Ovary (tissue), 9 donors: ENCODE results near the gene MBD5. TPM values are rescaled to one million over a fixed set of nuclear protein-coding genes. Genes with fewer than 3 reads are reported as not detected.
"Not testable (repeated sequence)": the region's sequence is repeated elsewhere in the genome, so short reads cannot be mapped to it uniquely, and the experiment has no call there.

ENCODE experiments used
- DNase-seq, 5 donors: peaks; one replicate each; pipeline ENCODE4 v3.0.0-alpha.2; 2019 to 2020
- H3K27ac ChIP-seq, 2 donors: fragments of 200-600 bp; one replicate each; pipeline versions ENCODE4 v1.5.1 to v1.8.0; 2019 to 2022
- H3K27me3 ChIP-seq: fragments of 200-600 bp; one replicate; pipeline ENCODE4 v1.8.0; 2022
- H3K36me3 ChIP-seq: fragments of 200-600 bp; sonication (generic); one replicate; pipeline ENCODE4 v1.5.1; 2019
- H3K4me1 ChIP-seq: one replicate; pipeline ENCODE4 v1.8.1; 2013; ENCODE audit warnings: mild to moderate bottlenecking, moderate library complexity; ENCODE audit not compliant: insufficient read depth
- H3K4me3 ChIP-seq: fragments of 200-600 bp; sonication (generic); one replicate; pipeline ENCODE4 v1.5.1; 2017
- H3K9me3 ChIP-seq, 2 donors: fragments of 200-600 bp in 1 of 2; sonication (generic) in 1 of 2; one replicate each; pipeline versions ENCODE4 v1.5.1 to v1.8.1; 2013 to 2019; ENCODE audit warnings: mild to moderate bottlenecking in 1 of 2, moderate library complexity in 1 of 2
- EP300 ChIP-seq: sonication (generic); formaldehyde crosslinking; IDR thresholded peaks from one replicate; pipeline ENCODE4 v1.6.1; 2017; ENCODE audit warnings: antibody characterized with exemption
- POLR2A ChIP-seq: fragments of 450-650 bp; IDR thresholded peaks from one replicate; pipeline ENCODE4 v1.6.1; 2017; ENCODE audit warnings: antibody characterized with exemption, mild to moderate bottlenecking, moderate library complexity
- WGBS, 3 donors: extraction: QIAGEN DNeasy Blood & Tissue Kit in 1 of 3; methylation state at CpG; one replicate each; pipeline versions ENCODE4 v1.1.5 to v1.1.7; 2013 to 2017; 5-methylcytosine and 5-hydroxymethylcytosine counted together
- intact Hi-C, 4 donors: fragments of 100-400 bp; cut with DNase I; formaldehyde crosslinking; loops; one replicate each; pipeline versions ENCODE4 v1.11.0 to v1.15.1; 2022 to 2023
- polyA plus RNA-seq, 2 donors: library from polyadenylated mRNA; stranded (reverse); fragments of 200-250 nt in 1 of 2; fragments of 350-450 nt in 1 of 2; fragmentation: Illumina TruSeq in 1 of 2; extraction: RNeasy Lipid Tissue Mini Kit (QIAGEN cat#74804) in 1 of 2; gene quantifications; one replicate each; pipeline ENCODE4 v1.2.3, GENCODE V29; 2013 to 2014
- total RNA-seq, 7 donors: library from RNA; depleted of rRNA in 2 of 7; stranded (reverse); fragments of >200 nt in 2 of 7; fragmentation: NEBNext Ultra II Directional in 3 of 7; extraction: Animal tissue kit (Norgen Biotek cat#: 25700) in 3 of 7; gene quantifications; one replicate each; pipeline versions ENCODE4 v1.1.0 to v1.2.4, GENCODE V29; 2016 to 2023
- TF ChIP-seq, protein P1 (sequence below), 3 donors: fragments of 450-650 bp in 2 of 3; fragments of 200-600 bp in 1 of 3; IDR thresholded peaks; one replicate each; pipeline versions ENCODE4 v1.5.1 to v1.8.0; 2016 to 2022; ENCODE audit warnings: antibody characterized with exemption in 3 of 3, mild to moderate bottlenecking in 1 of 3
- donor health status: DM: no; HTN: no; CAD: no; lungs with moderate emphysema.
- donor health status: DM: no; HTN: no; CAD: no.
- donor health status: Bipolar disorder and iron deficiency.
- donor health status: DM: yes; HTN: yes; CAD: no.
- donor health status: DM: no; HTN: no; CAD: no.
- donor health status: DM: yes; HTN: yes; CAD: no.

Gene MBD5
- total and polyA plus RNA-seq, 9 donors, result 8.5 to 66.3 (median 45.8) TPM

GRCh38 chr2:148542614-148543013 lies 521.7 kb downstream of the MBD5 start:
- no peaks in the 10 kb centered on the region for H3K36me3 ChIP-seq
- H3K4me1 ChIP-seq, result no peaks in the 10 kb centered on the region
- intact Hi-C loops, result no loop called here
- no peak for DNase-seq
- H3K27ac ChIP-seq, result no peak overlapping the region
- H3K27me3 ChIP-seq, result no peaks in the 10 kb centered on the region
- 83 to 89% (median 84%) methylated on average over 6 of the region's 6 CpGs for WGBS, 3 donors
- H3K9me3 ChIP-seq, result no peaks in the 10 kb centered on the region
- TF ChIP-seq POLR2A (no peak), EP300 (no peak)
- TF ChIP-seq, protein P1, sequence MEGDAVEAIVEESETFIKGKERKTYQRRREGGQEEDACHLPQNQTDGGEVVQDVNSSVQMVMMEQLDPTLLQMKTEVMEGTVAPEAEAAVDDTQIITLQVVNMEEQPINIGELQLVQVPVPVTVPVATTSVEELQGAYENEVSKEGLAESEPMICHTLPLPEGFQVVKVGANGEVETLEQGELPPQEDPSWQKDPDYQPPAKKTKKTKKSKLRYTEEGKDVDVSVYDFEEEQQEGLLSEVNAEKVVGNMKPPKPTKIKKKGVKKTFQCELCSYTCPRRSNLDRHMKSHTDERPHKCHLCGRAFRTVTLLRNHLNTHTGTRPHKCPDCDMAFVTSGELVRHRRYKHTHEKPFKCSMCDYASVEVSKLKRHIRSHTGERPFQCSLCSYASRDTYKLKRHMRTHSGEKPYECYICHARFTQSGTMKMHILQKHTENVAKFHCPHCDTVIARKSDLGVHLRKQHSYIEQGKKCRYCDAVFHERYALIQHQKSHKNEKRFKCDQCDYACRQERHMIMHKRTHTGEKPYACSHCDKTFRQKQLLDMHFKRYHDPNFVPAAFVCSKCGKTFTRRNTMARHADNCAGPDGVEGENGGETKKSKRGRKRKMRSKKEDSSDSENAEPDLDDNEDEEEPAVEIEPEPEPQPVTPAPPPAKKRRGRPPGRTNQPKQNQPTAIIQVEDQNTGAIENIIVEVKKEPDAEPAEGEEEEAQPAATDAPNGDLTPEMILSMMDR (IDR thresholded peaks at IDR 0.05), result no peak
- no peak overlapping the region for H3K4me3 ChIP-seq

GRCh38 chr2:148543088-148543540 lies 522.2 kb downstream of the MBD5 start:
- H3K4me1 ChIP-seq, H3K27me3 ChIP-seq, H3K27ac ChIP-seq, H3K36me3 ChIP-seq, DNase-seq, H3K4me3 ChIP-seq, intact Hi-C loops, H3K9me3 ChIP-seq: not testable (repeated sequence)
- 62 to 76% (median 68%) methylated on average over 5 of the region's 5 CpGs for WGBS, 3 donors

DNA sequence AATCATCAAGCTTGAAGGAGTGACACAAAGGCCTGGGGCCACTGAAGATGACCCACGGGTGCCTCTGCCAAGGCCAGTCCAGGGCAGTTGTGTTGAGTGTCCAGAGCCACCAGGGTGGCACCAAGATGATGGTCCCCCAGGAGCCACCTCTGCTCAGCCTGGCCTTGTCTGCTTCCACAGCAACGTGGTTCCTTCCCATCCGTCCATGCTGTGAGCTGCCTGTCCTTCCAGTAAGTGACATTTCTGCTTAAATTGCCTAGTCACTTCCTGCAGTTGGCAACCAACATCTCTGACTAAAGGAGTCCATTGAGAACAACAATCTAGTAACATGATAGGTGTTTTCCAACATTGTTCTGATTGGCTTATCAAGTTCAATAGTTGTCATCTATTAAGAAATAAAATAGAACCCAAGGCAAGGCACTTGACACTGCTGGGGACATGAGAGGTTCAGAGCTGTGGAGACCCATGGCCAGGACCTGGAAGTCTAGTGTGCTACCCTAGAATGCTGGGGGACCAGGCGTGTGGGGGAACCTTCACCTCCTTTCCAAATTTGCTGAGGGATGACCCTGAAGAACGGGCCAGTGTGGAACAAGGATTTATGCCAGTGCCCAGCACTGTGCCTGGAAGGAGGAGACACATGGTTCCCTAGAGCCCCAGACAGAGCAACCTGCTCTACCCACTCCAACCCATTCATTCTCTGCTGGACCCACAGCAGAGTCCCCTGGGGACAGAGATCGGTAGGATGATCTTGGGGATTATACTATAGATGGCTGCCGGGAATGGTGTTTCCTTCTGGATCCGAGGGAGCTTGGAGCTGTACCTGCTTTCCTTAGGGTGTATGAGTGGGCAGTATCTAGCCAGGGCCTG lies 524.7 kb downstream of the MBD5 start:
- no peaks in the 10 kb centered on the region for H3K4me1 ChIP-seq
- no peaks in the 10 kb centered on the region for H3K9me3 ChIP-seq
- no peak for DNase-seq
- 90 to 98% (median 93%) methylated on average over 7 to 8 of the region's 8 CpGs for WGBS, 3 donors
- H3K27ac ChIP-seq, result no peak overlapping the region
- no peak overlapping the region for H3K4me3 ChIP-seq
- no peaks in the 10 kb centered on the region for H3K36me3 ChIP-seq
- H3K27me3 ChIP-seq, result no peaks in the 10 kb centered on the region
- TF ChIP-seq, protein P1 (IDR thresholded peaks at IDR 0.05), result no peak
- no peak for TF ChIP-seq POLR2A
- no peak for TF ChIP-seq EP300
- intact Hi-C loops, result no loop called here

- Histone ChIP-seq H3K27ac (no peak overlapping the region), H3K27me3 (no peaks in the 10 kb centered on the region), H3K4me1 (no peaks in the 10 kb centered on the region), H3K9me3 (no peaks in the 10 kb centered on the region), H3K4me3 (no peak overlapping the region), H3K36me3 (no peaks in the 10 kb centered on the region)
- 85 to 91% (median 90%) methylated on average over 1 of the region's 1 CpG for WGBS, 3 donors
- TF ChIP-seq EP300 (no peak), POLR2A (no peak)
- TF ChIP-seq, protein P1 (IDR thresholded peaks at IDR 0.05), result no peak
- intact Hi-C loops, result no loop called here
- no peak for DNase-seq
Measured at GRCh38 chr2:148546270-148546669, 525.4 kb downstream of the MBD5 start.

DNA sequence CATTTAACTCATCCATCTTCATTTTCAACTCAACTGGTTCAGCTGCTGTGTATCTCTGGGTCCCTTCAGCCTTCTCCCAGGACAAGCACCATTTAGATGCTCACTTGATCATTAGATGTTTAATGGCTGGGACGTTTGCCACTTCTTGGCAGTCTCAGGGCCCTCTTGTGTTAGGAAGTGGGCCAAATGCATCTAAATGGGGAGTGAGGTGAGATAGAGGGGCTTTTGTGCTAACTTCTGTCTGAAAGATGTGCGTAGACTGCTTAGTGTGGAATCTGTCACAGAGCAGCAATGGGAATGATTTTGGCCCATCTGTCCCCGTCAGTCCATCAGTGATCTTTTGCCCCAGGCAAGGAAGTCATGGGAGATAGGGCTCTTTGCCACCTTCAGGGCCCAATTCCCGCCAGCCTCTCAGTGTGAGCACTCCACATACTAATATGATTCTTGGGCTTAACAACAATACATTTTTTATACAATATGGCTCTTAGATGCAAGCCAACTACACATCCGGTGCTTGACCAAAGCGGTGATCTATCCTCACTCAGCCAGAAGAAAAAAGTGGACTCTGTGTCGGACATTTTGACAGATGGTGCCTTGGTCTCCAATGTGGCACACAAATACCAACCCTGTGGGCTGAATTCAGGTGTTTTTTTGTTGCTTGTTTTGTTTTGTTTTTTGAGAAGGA lies 528.0 kb downstream of the MBD5 start:
- H3K27ac ChIP-seq, result no peak overlapping the region
- H3K4me3 ChIP-seq, result no peak overlapping the region
- no peaks in the 10 kb centered on the region for H3K4me1 ChIP-seq
- no peak for DNase-seq
- 88 to 89% (median 88%) methylated on average over 7 of the region's 7 CpGs for WGBS, 3 donors
- H3K36me3 ChIP-seq, result no peaks in the 10 kb centered on the region
- TF ChIP-seq EP300 (no peak), POLR2A (no peak)
- TF ChIP-seq, protein P1 (IDR thresholded peaks at IDR 0.05), result no peak
- no peaks in the 10 kb centered on the region for H3K9me3 ChIP-seq
- H3K27me3 ChIP-seq, result no peaks in the 10 kb centered on the region
- intact Hi-C loops, result no loop called here
